Activated effector memory CD4-positive, alpha-beta T cell treated with anti-CD3 and anti-CD28 coated beads, Interleukin-2, amount 50 U/mL, for 16 hours (primary cell): ENCODE data around the gene CAMK1D.

ENCODE experiments used
- DNase-seq: peaks from one replicate; pipeline ENCODE4 v3.0.0-alpha.2; 2020

Gene CAMK1D

GRCh38 chr10:12500381-12501303 is 151.3 kb downstream of the CAMK1D start:
- peak; percentile 21 for DNase-seq

- peak; percentile 24 for DNase-seq
Observed at GRCh38 chr10:12501324-12501723, 152.0 kb downstream of the CAMK1D start.

- DNase-seq = peak; percentile 31
Observed at GRCh38 chr10:12501841-12502525, 152.6 kb downstream of the CAMK1D start.

GRCh38 chr10:12502526-12503274 is 153.4 kb downstream of the CAMK1D start:
- DNase-seq = peak; percentile 38

GRCh38 chr10:12503311-12503710 is 154.0 kb downstream of the CAMK1D start:
- DNase-seq = peak; percentile 48

- DNase-seq = peak; percentile 42
Observed at GRCh38 chr10:12504176-12504575, 154.8 kb downstream of the CAMK1D start.

GRCh38 chr10:12504628-12505027 is 155.3 kb downstream of the CAMK1D start:
- peak; percentile 30 for DNase-seq

GRCh38 chr10:12505683-12506082 is 156.3 kb downstream of the CAMK1D start:
- no peak for DNase-seq

GRCh38 chr10:12507165-12507850 is 158.0 kb downstream of the CAMK1D start:
- DNase-seq = no peak

GRCh38 chr10:12508165-12508564 is 158.8 kb downstream of the CAMK1D start:
- no peak for DNase-seq

GRCh38 chr10:12509016-12509793 is 159.9 kb downstream of the CAMK1D start:
- DNase-seq = no peak

GRCh38 chr10:12509794-12510100 is 160.4 kb downstream of the CAMK1D start:
- no peak for DNase-seq

GRCh38 chr10:12510501-12510941 is 161.2 kb downstream of the CAMK1D start:
- DNase-seq = no peak

GRCh38 chr10:12510984-12511383 is 161.6 kb downstream of the CAMK1D start:
- no peak for DNase-seq

- DNase-seq = no peak
Observed at GRCh38 chr10:12511651-12512050, 162.3 kb downstream of the CAMK1D start.

- no peak for DNase-seq
Observed at GRCh38 chr10:12512332-12513002, 163.1 kb downstream of the CAMK1D start.

GRCh38 chr10:12513003-12513365 is 163.6 kb downstream of the CAMK1D start:
- DNase-seq = no peak

- DNase-seq = no peak
Observed at GRCh38 chr10:12513775-12514673, 164.7 kb downstream of the CAMK1D start.

GRCh38 chr10:12518024-12518423 is 168.7 kb downstream of the CAMK1D start:
- DNase-seq = no peak

GRCh38 chr10:12521423-12521822 is 172.1 kb downstream of the CAMK1D start:
- no peak for DNase-seq
